GM10248 (cell line): ENCODE data around the gene KCTD5.

Experiments
- CTCF ChIA-PET: fragments of 300-600 bp; sonication (Branson Sonifier 250); formaldehyde crosslinking; extraction: SDS; loops from one replicate; lab custom pipeline; 2021; ENCODE audit warnings: antibody characterized with exemption; lab: Yijun Ruan, JAX
- POLR2A ChIA-PET: fragments of 350-650 bp; sonication (Branson Sonifier 250); formaldehyde crosslinking; extraction: SDS; loops from one replicate; lab custom pipeline; 2020; ENCODE audit warnings: antibody characterized with exemption; lab: Yijun Ruan, JAX
- DNase-seq: peaks from one replicate; pipeline ENCODE4 v3.0.0; 2012; ENCODE audit errors: extremely low spot score
- TF ChIP-seq, protein P1 (sequence below): IDR thresholded peaks from 2 replicates; pipeline ENCODE4 v1.5.1; 2012; ENCODE audit warnings: mild to moderate bottlenecking, low read depth; ENCODE audit errors: extremely low read depth, missing control alignments, control extremely low read depth

KCTD5 gene

DNA sequence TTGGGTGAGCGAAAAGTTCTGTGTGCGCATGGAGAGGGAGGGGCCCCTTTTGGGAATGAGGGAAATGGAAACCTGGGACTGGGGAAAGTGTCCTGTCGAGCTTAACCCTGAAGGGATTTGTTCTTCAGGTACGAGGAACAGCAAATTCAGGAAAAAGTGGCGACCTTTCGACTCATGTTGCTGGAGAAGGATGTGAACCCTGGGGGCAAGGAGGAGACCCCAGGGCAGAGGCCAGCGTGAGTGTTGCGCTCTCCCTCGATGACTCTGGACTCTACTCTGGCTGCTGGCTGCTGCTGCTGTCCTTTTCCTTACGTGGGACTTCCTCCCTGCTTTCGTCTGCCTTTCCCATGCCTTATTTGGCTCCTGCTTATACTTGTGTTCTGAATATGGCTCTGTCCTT lies 75.0 kb downstream of the KCTD5 start:
- CTCF ChIA-PET, result interaction anchor here (1.0 to 1.4 kb wide), 3 partner anchors 17 to 87 kb away, joined by 3 to 5 read pairs (median 4); no protein-coding TSS in a partner anchor

More for the DNA sequence above, 75.0 kb downstream of the KCTD5 start:
- POLR2A ChIA-PET, result interaction anchor here (1.0 to 1.2 kb wide), 2 partner anchors 11 to 13 kb away, joined by 3 to 7 read pairs; no protein-coding TSS in a partner anchor
- no peak for DNase-seq
- TF ChIP-seq, protein P1, sequence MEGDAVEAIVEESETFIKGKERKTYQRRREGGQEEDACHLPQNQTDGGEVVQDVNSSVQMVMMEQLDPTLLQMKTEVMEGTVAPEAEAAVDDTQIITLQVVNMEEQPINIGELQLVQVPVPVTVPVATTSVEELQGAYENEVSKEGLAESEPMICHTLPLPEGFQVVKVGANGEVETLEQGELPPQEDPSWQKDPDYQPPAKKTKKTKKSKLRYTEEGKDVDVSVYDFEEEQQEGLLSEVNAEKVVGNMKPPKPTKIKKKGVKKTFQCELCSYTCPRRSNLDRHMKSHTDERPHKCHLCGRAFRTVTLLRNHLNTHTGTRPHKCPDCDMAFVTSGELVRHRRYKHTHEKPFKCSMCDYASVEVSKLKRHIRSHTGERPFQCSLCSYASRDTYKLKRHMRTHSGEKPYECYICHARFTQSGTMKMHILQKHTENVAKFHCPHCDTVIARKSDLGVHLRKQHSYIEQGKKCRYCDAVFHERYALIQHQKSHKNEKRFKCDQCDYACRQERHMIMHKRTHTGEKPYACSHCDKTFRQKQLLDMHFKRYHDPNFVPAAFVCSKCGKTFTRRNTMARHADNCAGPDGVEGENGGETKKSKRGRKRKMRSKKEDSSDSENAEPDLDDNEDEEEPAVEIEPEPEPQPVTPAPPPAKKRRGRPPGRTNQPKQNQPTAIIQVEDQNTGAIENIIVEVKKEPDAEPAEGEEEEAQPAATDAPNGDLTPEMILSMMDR, result no peak
